Left ventricle myocardium inferior (tissue), 1 donor: ENCODE data around the gene MAP7. TPM values are rescaled to one million over a fixed set of nuclear protein-coding genes. Genes with fewer than 3 reads are reported as not detected.

Experiments
- DNase-seq: peaks from one replicate; pipeline ENCODE4 v3.0.0-alpha.2; 2020
- H3K27ac ChIP-seq: fragments of 200-600 bp; replicated peaks from 2 replicates; pipeline ENCODE4 v1.8.0; 2021
- H3K27me3 ChIP-seq: fragments of 200-600 bp; 2 replicates; pipeline ENCODE4 v1.8.0; 2021; ENCODE audit warnings: low read depth
- H3K36me3 ChIP-seq: fragments of 200-600 bp; 2 replicates; pipeline ENCODE4 v1.8.0; 2021
- H3K4me1 ChIP-seq: fragments of 200-600 bp; 2 replicates; pipeline ENCODE4 v1.8.0; 2021
- H3K4me3 ChIP-seq: fragments of 200-600 bp; 2 replicates; pipeline ENCODE4 v1.8.0; 2021; ENCODE audit warnings: mild to moderate bottlenecking, moderate library complexity
- H3K9me3 ChIP-seq: fragments of 200-600 bp; replicated peaks from 2 replicates; pipeline ENCODE4 v1.8.0; 2021
- CTCF ChIP-seq: fragments of 200-600 bp; IDR thresholded peaks from 2 replicates; pipeline ENCODE4 v1.8.0; 2021; ENCODE audit warnings: antibody characterized with exemption, mild to moderate bottlenecking, borderline replicate concordance
- intact Hi-C: fragments of 100-400 bp; cut with micrococcal nuclease; formaldehyde crosslinking; loops from one replicate; pipeline ENCODE4 v1.11.0; 2022
- total RNA-seq: library from RNA; stranded (reverse); fragmentation: NEBNext Ultra II Directional; extraction: Animal tissue kit (Norgen Biotek cat#: 25700); gene quantifications from one replicate; pipeline ENCODE4 v1.2.1, GENCODE V29; 2021
- donor health status: DM: no; HTN: yes; CAD: no; lungs with severe emphysema.

The MAP7 gene
- total RNA-seq, 1 donor from 2014 or later: 3.1 TPM

GRCh38 chr6:136546331-136546730 is 3.9 kb downstream of the MAP7 start:
- DNase-seq: no peak
- Histone ChIP-seq H3K9me3 (no peaks in the 10 kb centered on the region), H3K4me3 (no peak overlapping the region), H3K4me1 (peaks cover 21% of the 10 kb centered on the region), H3K27ac (no peak overlapping the region), H3K27me3 (peaks cover 22% of the 10 kb centered on the region), H3K36me3 (no peaks in the 10 kb centered on the region)
- intact Hi-C loops: no loop called here
- TF ChIP-seq CTCF: no peak

- Histone ChIP-seq H3K27ac (no peak overlapping the region), H3K9me3 (no peaks in the 10 kb centered on the region), H3K4me1 (peaks cover 6% of the 10 kb centered on the region), H3K36me3 (no peaks in the 10 kb centered on the region), H3K27me3 (peaks cover 2% of the 10 kb centered on the region), H3K4me3 (no peak overlapping the region)
- intact Hi-C loops: no loop called here
- no peak for DNase-seq
- no peak for TF ChIP-seq CTCF
Measured at GRCh38 chr6:136544326-136544725, 5.9 kb downstream of the MAP7 start.

GRCh38 chr6:136541395-136541794 is 8.8 kb downstream of the MAP7 start:
- TF ChIP-seq CTCF: no peak
- no peak overlapping the region for H3K27ac ChIP-seq
- intact Hi-C loops: no loop called here

GRCh38 chr6:136539967-136540652 is 10.1 kb downstream of the MAP7 start:
- intact Hi-C loops: no loop called here
- no peaks in the 10 kb centered on the region for H3K9me3 ChIP-seq
- DNase-seq: no peak
- H3K27ac ChIP-seq: no peak overlapping the region
- TF ChIP-seq CTCF: no peak
- no peaks in the 10 kb centered on the region for H3K4me1 ChIP-seq
- no peaks in the 10 kb centered on the region for H3K36me3 ChIP-seq
- H3K4me3 ChIP-seq: no peak overlapping the region
- H3K27me3 ChIP-seq: no peaks in the 10 kb centered on the region

More at GRCh38 chr6:136541395-136541794, 8.8 kb downstream of the MAP7 start:
- Histone ChIP-seq H3K9me3 (no peaks in the 10 kb centered on the region), H3K27me3 (no peaks in the 10 kb centered on the region), H3K4me1 (no peaks in the 10 kb centered on the region), H3K4me3 (no peak overlapping the region), H3K36me3 (no peaks in the 10 kb centered on the region)
- DNase-seq: no peak

- H3K27ac ChIP-seq: no peak overlapping the region
- H3K4me3 ChIP-seq: no peak overlapping the region
- no peak for DNase-seq
- no peaks in the 10 kb centered on the region for H3K36me3 ChIP-seq
- no peak for TF ChIP-seq CTCF
- H3K9me3 ChIP-seq: no peaks in the 10 kb centered on the region
- no peaks in the 10 kb centered on the region for H3K27me3 ChIP-seq
- H3K4me1 ChIP-seq: no peaks in the 10 kb centered on the region
- intact Hi-C loops: no loop called here
Measured at GRCh38 chr6:136538836-136539235, 11.4 kb downstream of the MAP7 start.
